GM12872 (cell line): ENCODE data around the gene SLCO1A2.

Experiments used
- CTCF ChIP-seq: IDR thresholded peaks from 3 replicates; pipeline ENCODE4 v1.5.1; 2011; ENCODE audit warnings: low read depth, mild to moderate bottlenecking, low read length, moderate library complexity; ENCODE audit not compliant: insufficient read depth

SLCO1A2 gene

GRCh38 chr12:21294176-21294575 is 40.5 kb downstream of the SLCO1A2 start:
- no peak for TF ChIP-seq CTCF

DNA sequence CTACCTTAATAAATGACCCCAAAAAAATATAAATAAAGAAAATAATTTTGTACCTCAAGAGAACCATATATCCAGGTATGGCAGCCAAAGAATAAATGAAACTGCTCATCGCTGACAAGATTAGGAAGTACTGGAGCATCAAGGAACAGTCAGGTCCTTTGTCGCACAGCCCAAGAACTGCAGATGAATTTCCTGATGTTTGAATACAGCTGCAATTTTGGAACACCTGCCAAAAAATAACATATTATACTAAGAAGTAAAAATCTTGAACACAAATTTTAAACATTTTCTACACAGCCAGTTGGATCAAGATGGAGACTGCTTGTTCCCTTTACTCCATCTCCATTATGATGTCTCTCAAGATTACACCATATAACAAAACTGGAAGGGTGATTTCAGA is 42.6 kb downstream of the SLCO1A2 start:
- TF ChIP-seq CTCF: no peak

DNA sequence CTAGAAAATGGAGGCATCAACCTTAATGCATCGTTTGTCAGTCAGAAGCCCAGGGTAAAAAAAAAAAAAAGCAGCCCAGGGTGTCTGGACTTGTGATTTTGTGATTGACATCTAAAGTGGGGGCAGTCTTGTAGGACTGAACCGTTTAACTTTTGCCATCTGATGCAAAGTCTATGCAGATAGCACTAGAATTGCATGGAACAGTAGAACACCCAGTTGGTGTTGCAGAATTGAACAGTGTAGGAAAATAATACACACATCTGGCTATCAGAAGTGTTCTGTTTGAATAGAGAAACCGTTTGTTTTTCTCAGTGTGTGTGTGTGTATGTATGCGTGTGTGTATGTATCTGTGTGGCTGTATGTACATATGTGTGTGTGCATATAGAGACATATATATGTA is 45.0 kb downstream of the SLCO1A2 start:
- no peak for TF ChIP-seq CTCF

GRCh38 chr12:21276826-21277225 is 57.9 kb downstream of the SLCO1A2 start:
- no peak for TF ChIP-seq CTCF

GRCh38 chr12:21265932-21266331 is 68.8 kb downstream of the SLCO1A2 start:
- no peak for TF ChIP-seq CTCF

DNA sequence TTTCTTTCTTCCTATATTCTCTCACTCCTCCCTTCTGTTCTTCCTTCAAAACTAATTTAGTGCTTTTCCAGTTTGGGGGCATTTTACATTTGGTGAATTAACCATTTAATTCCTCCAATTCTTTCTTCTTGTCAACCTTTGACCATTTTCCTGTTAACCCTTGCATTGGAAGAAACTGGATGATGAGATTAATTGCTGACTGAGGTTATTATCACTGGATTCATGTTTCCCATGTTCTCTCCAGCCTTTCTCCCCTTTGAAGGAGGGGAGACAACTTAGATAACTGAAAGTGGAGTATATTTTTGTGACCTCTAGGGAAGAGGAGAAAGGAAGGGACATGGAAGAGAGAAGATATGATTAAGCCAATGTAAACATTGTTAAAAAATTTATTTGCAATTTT is 70.5 kb downstream of the SLCO1A2 start:
- TF ChIP-seq CTCF: no peak

DNA sequence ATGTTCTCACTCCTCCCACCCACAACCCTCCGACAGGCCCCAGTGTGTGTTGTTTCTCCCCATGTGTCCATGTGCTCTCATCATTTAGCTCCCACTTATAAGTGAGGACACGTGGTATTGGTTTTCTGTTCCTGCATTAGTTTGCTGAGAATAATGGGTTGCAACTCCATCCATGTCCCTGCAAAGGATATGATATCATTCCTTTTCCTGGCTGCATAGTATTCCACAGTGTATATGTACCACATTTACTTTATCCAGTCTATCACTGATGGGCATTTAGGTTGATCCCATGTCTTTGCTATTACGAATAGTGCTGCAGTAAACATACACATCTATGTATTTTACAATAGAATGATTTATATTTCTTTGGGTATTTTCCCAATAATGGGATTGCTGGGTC is 77.5 kb downstream of the SLCO1A2 start:
- TF ChIP-seq CTCF: no peak

GRCh38 chr12:21252070-21252469 is 82.6 kb downstream of the SLCO1A2 start:
- no peak for TF ChIP-seq CTCF
